ENCODE results near the gene ASB5.

DNA sequence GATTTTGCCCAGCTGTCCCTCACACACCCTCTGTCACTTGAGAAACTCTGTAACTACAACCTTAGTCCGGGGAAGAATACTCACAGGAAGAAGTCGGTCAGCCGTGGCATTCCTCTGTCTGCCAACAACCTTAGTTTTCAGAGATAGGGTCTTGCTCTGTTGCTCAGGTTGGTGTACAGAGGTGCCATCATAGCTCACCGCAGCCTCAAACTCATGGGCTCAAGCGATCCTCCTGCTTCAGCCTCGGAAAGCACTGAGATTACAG is 38.6 kb upstream of the ASB5 start:
- TF ChIP-seq CTCF (IDR thresholded peaks at IDR 0.05 in 8 of 11, conservative IDR thresholded peaks at IDR 0.05 in 3 of 11) (no peak), POLR2A (IDR thresholded peaks at IDR 0.05) (no peak), POLR2AphosphoS5 (IDR thresholded peaks at IDR 0.05) (no peak)
